ENCODE measurements around the gene DMD.
"Not testable (repeated sequence)": the region's sequence is repeated elsewhere in the genome, so short reads cannot be mapped to it uniquely, and the experiment has no call there.

Gene DMD

GRCh38 chrX:32269866-32270265, 941.5 kb downstream of the DMD start:
- DNase-seq (ENCODE audit: low read depth): no peak

- DNase-seq (ENCODE audit: low read depth): no peak
Observed at GRCh38 chrX:32268207-32268606, 943.1 kb downstream of the DMD start.

- DNase-seq (ENCODE audit: low read depth): no peak
Observed at GRCh38 chrX:32267796-32268195, 943.6 kb downstream of the DMD start.

GRCh38 chrX:32246675-32247074, 964.7 kb downstream of the DMD start:
- not testable (repeated sequence) for DNase-seq (ENCODE audit: low read depth)

- DNase-seq (ENCODE audit: low read depth): no peak
Observed at GRCh38 chrX:32195611-32196010, 1015.7 kb downstream of the DMD start.

GRCh38 chrX:32191316-32191715, 1020.0 kb downstream of the DMD start:
- DNase-seq (ENCODE audit: low read depth): no peak

GRCh38 chrX:32185160-32185559, 1026.2 kb downstream of the DMD start:
- DNase-seq (ENCODE audit: low read depth): no peak

GRCh38 chrX:32183066-32183465, 1028.3 kb downstream of the DMD start:
- DNase-seq (ENCODE audit: low read depth): no peak

- DNase-seq (ENCODE audit: low read depth): no peak
Observed at GRCh38 chrX:32176510-32176909, 1034.8 kb downstream of the DMD start.

GRCh38 chrX:32170481-32170880, 1040.9 kb downstream of the DMD start:
- DNase-seq (ENCODE audit: low read depth): no peak

- no peak for DNase-seq (ENCODE audit: low read depth)
Observed at GRCh38 chrX:32155044-32155638, 1056.2 kb downstream of the DMD start.

GRCh38 chrX:32153585-32153984, 1057.8 kb downstream of the DMD start:
- no peak for DNase-seq (ENCODE audit: low read depth)

GRCh38 chrX:32150141-32150540, 1061.2 kb downstream of the DMD start:
- DNase-seq (ENCODE audit: low read depth): no peak

GRCh38 chrX:32141841-32142240, 1069.5 kb downstream of the DMD start:
- DNase-seq (ENCODE audit: low read depth): no peak

- no peak for DNase-seq (ENCODE audit: low read depth)
Observed at GRCh38 chrX:32139476-32139875, 1071.9 kb downstream of the DMD start.

GRCh38 chrX:32137525-32137924, 1073.8 kb downstream of the DMD start:
- DNase-seq (ENCODE audit: low read depth): no peak

GRCh38 chrX:32126997-32127396, 1084.4 kb downstream of the DMD start:
- DNase-seq (ENCODE audit: low read depth): no peak

- no peak for DNase-seq (ENCODE audit: low read depth)
Observed at GRCh38 chrX:32118832-32119231, 1092.5 kb downstream of the DMD start.

- DNase-seq (ENCODE audit: low read depth): no peak
Observed at GRCh38 chrX:32116047-32116446, 1095.3 kb downstream of the DMD start.

- DNase-seq (ENCODE audit: low read depth): no peak
Observed at GRCh38 chrX:32087663-32088062, 1123.7 kb downstream of the DMD start.

- DNase-seq (ENCODE audit: low read depth): no peak
Observed at GRCh38 chrX:32084757-32085156, 1126.6 kb downstream of the DMD start.

- no peak for DNase-seq (ENCODE audit: low read depth)
Observed at GRCh38 chrX:32048285-32048684, 1163.1 kb downstream of the DMD start.

- no peak for DNase-seq (ENCODE audit: low read depth)
Observed at GRCh38 chrX:32045149-32045548, 1166.2 kb downstream of the DMD start.

- no peak for DNase-seq (ENCODE audit: low read depth)
Observed at GRCh38 chrX:32041181-32041580, 1170.2 kb downstream of the DMD start.

- DNase-seq (ENCODE audit: low read depth): no peak
Observed at GRCh38 chrX:32026772-32027171, 1184.6 kb downstream of the DMD start.
